ENCODE data around the gene ANKS3.

ANKS3 gene

DNA sequence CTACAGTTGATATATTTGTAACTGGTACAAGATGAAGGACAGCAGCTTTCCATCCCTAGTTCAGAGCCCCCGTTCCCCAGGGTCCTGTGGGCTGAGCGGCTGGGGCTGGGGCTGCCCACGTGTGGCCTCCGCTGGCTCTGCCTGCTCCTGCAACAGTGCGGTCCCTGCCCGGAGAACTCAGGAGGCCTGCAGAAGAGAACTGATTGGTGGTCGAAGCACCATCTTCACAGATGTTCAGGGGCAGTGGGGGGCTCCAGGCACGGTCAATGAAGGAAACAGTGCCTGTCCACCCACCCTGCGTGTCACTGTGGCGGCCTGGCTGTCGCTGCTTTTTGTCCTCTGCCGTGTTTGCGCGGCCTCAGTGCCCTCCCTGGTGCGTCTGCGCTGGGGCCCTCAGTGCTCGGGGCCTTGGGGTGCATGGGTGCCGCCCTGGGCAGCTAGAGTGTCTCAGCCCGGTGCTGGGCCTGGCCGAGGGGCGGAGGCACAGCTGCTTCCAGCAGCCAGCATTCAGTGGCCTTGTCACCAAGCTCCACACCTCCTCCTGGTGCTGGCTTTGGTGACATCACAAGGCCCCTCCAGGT is 44.9 kb downstream of the ANKS3 start:
- no peaks in the 10 kb centered on the region for H3K9me3 ChIP-seq (ENCODE audit: control extremely low read depth in 1 of 5, control insufficient read depth in 4 of 5, insufficient read depth in 2 of 5, low read depth in 1 of 5, low read length in 4 of 5)
- H3K27ac ChIP-seq (ENCODE audit: insufficient read depth in 1 of 2, low read depth in 1 of 2, low read length in 2 of 2, poor library complexity in 1 of 2, severe bottlenecking in 2 of 2) = no peak overlapping the region
- ChIA-PET CTCF (no interaction called here), POLR2A (no interaction called here)
- H3K4me1 ChIP-seq (ENCODE audit: control extremely low read depth in 1 of 4, control insufficient read depth in 4 of 4, insufficient read depth in 4 of 4, low read length in 3 of 4) = peaks cover 0 to 19% (median 13%) of the 10 kb centered on the region in 4 experiments
- 96% methylated on average over 19 of the region's 21 CpGs for WGBS (ENCODE audit: insufficient coverage)
- H3K36me3 ChIP-seq (ENCODE audit: control insufficient read depth in 4 of 4, insufficient read depth in 4 of 4, low read length in 3 of 4) = peaks cover 5 to 59% (median 40%) of the 10 kb centered on the region in 4 experiments
- H3K27me3 ChIP-seq (replicated peaks in 2 of 5; ENCODE audit: control insufficient read depth in 4 of 5, insufficient read depth in 5 of 5, low read length in 4 of 5) = no peaks in the 10 kb centered on the region
- no peak for DNase-seq
- no peak overlapping the region for H3K4me3 ChIP-seq (ENCODE audit: control insufficient read depth in 1 of 7, extremely low read depth in 1 of 7, insufficient read depth in 4 of 7, low read depth in 2 of 7, low read length in 6 of 7)

DNA sequence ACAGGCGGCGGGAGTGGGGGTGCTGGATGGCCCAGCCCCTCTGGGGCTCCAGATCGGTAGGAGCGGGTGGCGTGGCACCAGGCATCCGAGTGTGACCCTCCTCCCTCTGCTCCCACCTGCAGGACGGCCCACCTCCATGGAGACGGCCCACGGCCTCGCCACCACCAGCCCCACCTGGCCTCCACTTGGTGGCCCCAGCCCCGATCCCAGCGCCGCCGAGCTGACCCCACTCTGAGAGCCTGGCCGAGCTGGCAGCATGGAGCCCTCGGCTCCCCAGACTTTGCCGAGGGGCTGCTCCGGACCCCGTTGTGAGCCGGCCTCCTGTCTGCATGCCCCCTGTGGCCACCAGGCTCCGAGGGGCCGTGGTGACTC is 45.4 kb downstream of the ANKS3 start:
- CTCF ChIA-PET = no interaction called here
- no peaks in the 10 kb centered on the region for H3K9me3 ChIP-seq (ENCODE audit: control extremely low read depth in 1 of 5, control insufficient read depth in 4 of 5, insufficient read depth in 2 of 5, low read depth in 1 of 5, low read length in 4 of 5)
- DNase-seq = no peak
- no peak overlapping the region for H3K4me3 ChIP-seq (ENCODE audit: control insufficient read depth in 1 of 7, extremely low read depth in 1 of 7, insufficient read depth in 4 of 7, low read depth in 2 of 7, low read length in 6 of 7)
- H3K36me3 ChIP-seq (ENCODE audit: control insufficient read depth in 4 of 4, insufficient read depth in 4 of 4, low read length in 3 of 4) = peaks cover 5 to 63% (median 44%) of the 10 kb centered on the region in 4 experiments
- peaks cover 0 to 19% (median 12%) of the 10 kb centered on the region in 4 experiments for H3K4me1 ChIP-seq (ENCODE audit: control extremely low read depth in 1 of 4, control insufficient read depth in 4 of 4, insufficient read depth in 4 of 4, low read length in 3 of 4)
- no peaks in the 10 kb centered on the region for H3K27me3 ChIP-seq (replicated peaks in 2 of 5; ENCODE audit: control insufficient read depth in 4 of 5, insufficient read depth in 5 of 5, low read length in 4 of 5)
- WGBS (ENCODE audit: insufficient coverage) = 99% methylated on average over 10 of the region's 22 CpGs
- POLR2A ChIA-PET = no interaction called here
- H3K27ac ChIP-seq (ENCODE audit: insufficient read depth in 1 of 2, low read depth in 1 of 2, low read length in 2 of 2, poor library complexity in 1 of 2, severe bottlenecking in 2 of 2) = no peak overlapping the region

DNA sequence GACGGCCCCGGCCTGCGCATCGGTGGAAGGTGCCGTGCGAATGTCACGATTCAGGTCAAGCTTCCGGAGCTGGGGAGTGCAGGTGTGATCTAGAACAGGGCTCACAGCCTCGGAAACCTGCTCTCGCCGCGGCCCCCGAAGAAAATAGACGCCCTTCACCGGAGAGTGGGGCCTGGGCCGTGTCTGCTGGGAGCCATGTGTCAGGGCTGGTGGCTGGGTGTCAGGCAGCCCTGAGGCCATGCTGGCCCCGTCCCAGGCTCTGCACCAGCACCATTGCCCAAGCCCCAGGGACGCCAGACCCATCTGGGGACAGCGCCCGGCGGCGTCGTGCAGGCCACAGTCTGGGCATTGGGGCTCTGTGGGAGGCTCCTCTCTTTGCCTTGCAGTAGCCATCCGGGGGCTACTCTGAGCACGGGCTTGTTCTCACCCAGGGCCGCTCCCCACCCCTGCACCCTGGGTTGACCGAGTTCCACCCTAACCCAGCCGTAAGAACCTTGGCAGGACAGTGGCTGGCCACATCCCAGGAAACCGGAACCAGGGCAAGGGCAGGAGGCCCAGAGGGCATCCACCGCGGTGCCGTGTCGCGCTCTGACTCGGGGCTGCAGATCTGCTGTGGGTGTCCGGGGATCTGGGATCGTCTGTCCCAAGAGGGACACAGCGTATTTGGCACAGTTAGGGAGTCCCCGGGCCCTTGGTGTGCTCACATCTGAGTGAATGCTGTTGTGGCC is 46.0 kb downstream of the ANKS3 start:
- ChIA-PET CTCF (no interaction called here), POLR2A (no interaction called here)
- Histone ChIP-seq H3K36me3 (ENCODE audit: control insufficient read depth in 4 of 4, insufficient read depth in 4 of 4, low read length in 3 of 4) (peaks cover 5 to 69% (median 47%) of the 10 kb centered on the region in 4 experiments), H3K27ac (ENCODE audit: insufficient read depth in 1 of 2, low read depth in 1 of 2, low read length in 2 of 2, poor library complexity in 1 of 2, severe bottlenecking in 2 of 2) (no peak overlapping the region), H3K9me3 (ENCODE audit: control extremely low read depth in 1 of 5, control insufficient read depth in 4 of 5, insufficient read depth in 2 of 5, low read depth in 1 of 5, low read length in 4 of 5) (no peaks in the 10 kb centered on the region), H3K4me1 (ENCODE audit: control extremely low read depth in 1 of 4, control insufficient read depth in 4 of 4, insufficient read depth in 4 of 4, low read length in 3 of 4) (peaks cover 0 to 18% (median 10%) of the 10 kb centered on the region in 4 experiments), H3K27me3 (replicated peaks in 2 of 5; ENCODE audit: control insufficient read depth in 4 of 5, insufficient read depth in 5 of 5, low read length in 4 of 5) (no peaks in the 10 kb centered on the region), H3K4me3 (ENCODE audit: control insufficient read depth in 1 of 7, extremely low read depth in 1 of 7, insufficient read depth in 4 of 7, low read depth in 2 of 7, low read length in 6 of 7) (no peak overlapping the region)
- 97% methylated on average over 32 of the region's 39 CpGs for WGBS (ENCODE audit: insufficient coverage)
- no peak for DNase-seq

DNA sequence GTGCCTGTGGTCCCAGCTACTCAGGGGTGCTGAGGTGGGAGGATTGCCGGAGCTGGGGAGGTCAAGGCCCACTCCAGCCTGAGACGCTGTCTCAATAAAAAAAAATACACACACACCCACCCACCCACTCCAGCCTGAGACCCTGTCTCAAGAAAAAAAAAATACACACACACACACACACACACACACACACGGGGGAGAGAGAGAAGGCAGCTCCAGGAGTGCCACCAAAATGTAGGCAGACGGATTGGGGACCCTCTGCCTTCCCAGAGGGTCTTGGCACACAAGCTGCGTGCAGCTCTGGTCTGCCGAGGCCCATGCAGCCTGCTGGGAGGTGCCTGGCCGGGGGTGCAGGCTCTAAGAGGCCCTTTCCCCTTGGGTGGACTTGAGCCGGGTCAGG is 46.7 kb downstream of the ANKS3 start:
- CTCF ChIA-PET = interaction anchor here (1.8 kb wide), 1 partner anchor 8 kb away, joined by 5 read pairs; no protein-coding TSS in a partner anchor
- no peaks in the 10 kb centered on the region for H3K9me3 ChIP-seq (ENCODE audit: control extremely low read depth in 1 of 5, control insufficient read depth in 4 of 5, insufficient read depth in 2 of 5, low read depth in 1 of 5, low read length in 4 of 5)
- no peak for DNase-seq
- no peak overlapping the region for H3K4me3 ChIP-seq (ENCODE audit: control insufficient read depth in 1 of 7, extremely low read depth in 1 of 7, insufficient read depth in 4 of 7, low read depth in 2 of 7, low read length in 6 of 7)
- WGBS (ENCODE audit: insufficient coverage) = 100% methylated on average over 5 of the region's 8 CpGs
- peaks cover 5 to 76% (median 52%) of the 10 kb centered on the region in 4 experiments for H3K36me3 ChIP-seq (ENCODE audit: control insufficient read depth in 4 of 4, insufficient read depth in 4 of 4, low read length in 3 of 4)
- no peak overlapping the region for H3K27ac ChIP-seq (ENCODE audit: insufficient read depth in 1 of 2, low read depth in 1 of 2, low read length in 2 of 2, poor library complexity in 1 of 2, severe bottlenecking in 2 of 2)
- peaks cover 0 to 11% (median 5%) of the 10 kb centered on the region in 4 experiments for H3K4me1 ChIP-seq (ENCODE audit: control extremely low read depth in 1 of 4, control insufficient read depth in 4 of 4, insufficient read depth in 4 of 4, low read length in 3 of 4)
- POLR2A ChIA-PET = no interaction called here
- H3K27me3 ChIP-seq (replicated peaks in 2 of 5; ENCODE audit: control insufficient read depth in 4 of 5, insufficient read depth in 5 of 5, low read length in 4 of 5) = no peaks in the 10 kb centered on the region

DNA sequence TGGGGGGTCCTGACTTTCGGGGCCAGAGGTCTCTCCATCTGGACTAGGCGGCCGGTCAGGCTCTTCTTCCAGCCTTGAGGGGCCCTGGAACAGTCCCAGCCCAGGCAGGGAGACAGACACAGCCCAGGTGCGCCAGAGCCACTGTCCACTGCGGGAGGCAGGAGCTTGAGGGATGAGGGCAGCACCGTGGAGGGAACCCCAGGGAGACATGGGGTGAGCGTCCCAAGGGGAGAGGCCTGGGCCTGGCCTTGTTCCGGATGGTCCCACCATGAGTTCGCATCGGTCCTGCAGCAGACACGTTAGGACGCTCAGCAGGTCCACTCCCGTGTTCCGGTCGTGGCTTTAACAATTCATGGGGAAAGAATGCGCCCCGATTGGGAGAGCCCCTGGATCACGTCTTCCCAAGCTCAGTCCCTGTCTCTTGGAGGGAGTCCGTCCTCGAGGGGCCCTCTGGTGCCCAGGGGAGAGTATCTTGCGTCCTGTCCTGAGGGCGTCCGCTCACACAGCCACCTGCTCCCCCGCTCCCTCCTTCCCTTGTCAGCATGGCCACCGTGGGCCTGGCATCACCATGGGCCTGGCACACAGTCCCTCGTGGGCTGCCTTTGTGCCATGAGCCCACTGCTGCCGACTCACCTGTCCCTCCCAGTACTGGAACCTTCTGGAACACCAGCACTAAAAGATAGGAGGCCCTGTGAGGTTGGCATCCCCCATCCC is 47.4 kb downstream of the ANKS3 start:
- ChIA-PET CTCF (interaction anchor here (1.2 to 1.8 kb wide), 2 partner anchors 9 to 63 kb away, joined by 3 to 5 read pairs; no protein-coding TSS in a partner anchor), POLR2A (interaction anchor here (0.9 kb wide), 1 partner anchor 180 kb away, joined by 3 read pairs; no protein-coding TSS in a partner anchor)
- 97% methylated on average over 25 of the region's 27 CpGs for WGBS (ENCODE audit: insufficient coverage)
- Histone ChIP-seq H3K4me3 (ENCODE audit: control insufficient read depth in 1 of 7, extremely low read depth in 1 of 7, insufficient read depth in 4 of 7, low read depth in 2 of 7, low read length in 6 of 7) (no peak overlapping the region), H3K9me3 (ENCODE audit: control extremely low read depth in 1 of 5, control insufficient read depth in 4 of 5, insufficient read depth in 2 of 5, low read depth in 1 of 5, low read length in 4 of 5) (no peaks in the 10 kb centered on the region), H3K27ac (ENCODE audit: insufficient read depth in 1 of 2, low read depth in 1 of 2, low read length in 2 of 2, poor library complexity in 1 of 2, severe bottlenecking in 2 of 2) (no peak overlapping the region), H3K4me1 (ENCODE audit: control extremely low read depth in 1 of 4, control insufficient read depth in 4 of 4, insufficient read depth in 4 of 4, low read length in 3 of 4) (peaks cover 0 to 5% (median 2%) of the 10 kb centered on the region in 4 experiments), H3K27me3 (replicated peaks in 2 of 5; ENCODE audit: control insufficient read depth in 4 of 5, insufficient read depth in 5 of 5, low read length in 4 of 5) (no peaks in the 10 kb centered on the region), H3K36me3 (ENCODE audit: control insufficient read depth in 4 of 4, insufficient read depth in 4 of 4, low read length in 3 of 4) (peaks cover 5 to 83% (median 57%) of the 10 kb centered on the region in 4 experiments)
- no peak for DNase-seq

DNA sequence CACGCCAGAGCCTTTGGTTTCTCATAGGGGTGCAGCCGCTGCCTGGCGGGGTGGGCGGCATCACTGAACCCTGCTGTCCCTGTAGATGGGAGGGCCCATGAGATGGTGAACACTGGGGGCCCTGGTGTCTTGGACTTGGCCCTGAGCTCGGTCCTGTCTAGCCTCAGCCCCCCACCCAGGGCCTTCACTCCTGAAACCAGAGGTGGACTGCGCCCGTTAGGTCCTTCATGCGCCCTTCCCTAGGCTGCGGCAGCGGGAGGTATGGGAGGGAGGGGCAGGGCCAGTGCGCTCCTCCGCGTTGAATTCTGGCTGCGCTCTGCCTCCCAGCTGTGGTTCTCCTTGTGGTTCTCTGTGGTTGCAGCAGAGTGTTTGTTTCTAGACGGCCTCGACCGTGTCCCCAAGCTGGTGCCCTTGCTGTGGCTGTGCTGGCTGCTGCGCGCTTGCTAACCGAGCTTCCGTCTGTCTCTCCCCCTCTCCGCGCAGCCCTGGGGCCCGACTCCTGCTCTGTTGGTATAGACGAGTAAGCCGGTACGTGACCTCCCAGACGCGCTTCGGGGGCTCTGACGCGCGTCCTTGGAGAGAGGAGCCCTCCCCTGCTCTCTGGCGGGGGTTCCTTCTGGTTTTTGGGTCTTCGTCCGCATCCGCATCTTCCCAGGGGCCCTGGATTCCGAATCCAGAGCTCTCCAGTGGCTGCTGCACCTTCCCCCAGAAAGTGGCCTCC is 48.1 kb downstream of the ANKS3 start:
- H3K4me1 ChIP-seq (ENCODE audit: control extremely low read depth in 1 of 4, control insufficient read depth in 4 of 4, insufficient read depth in 4 of 4, low read length in 3 of 4) = peaks cover 0 to 5% (median 2%) of the 10 kb centered on the region in 4 experiments
- no peak for DNase-seq
- CTCF ChIA-PET = interaction anchor here (1.2 to 1.8 kb wide), 2 partner anchors 10 to 63 kb away, joined by 3 to 5 read pairs; no protein-coding TSS in a partner anchor
- no peaks in the 10 kb centered on the region for H3K9me3 ChIP-seq (ENCODE audit: control extremely low read depth in 1 of 5, control insufficient read depth in 4 of 5, insufficient read depth in 2 of 5, low read depth in 1 of 5, low read length in 4 of 5)
- H3K4me3 ChIP-seq (ENCODE audit: control insufficient read depth in 1 of 7, extremely low read depth in 1 of 7, insufficient read depth in 4 of 7, low read depth in 2 of 7, low read length in 6 of 7) = no peak overlapping the region
- H3K36me3 ChIP-seq (ENCODE audit: control insufficient read depth in 4 of 4, insufficient read depth in 4 of 4, low read length in 3 of 4) = peaks cover 5 to 90% (median 64%) of the 10 kb centered on the region in 4 experiments
- POLR2A ChIA-PET = interaction anchor here (0.9 kb wide), 1 partner anchor 179 kb away, joined by 3 read pairs; no protein-coding TSS in a partner anchor
- no peak overlapping the region for H3K27ac ChIP-seq (ENCODE audit: insufficient read depth in 1 of 2, low read depth in 1 of 2, low read length in 2 of 2, poor library complexity in 1 of 2, severe bottlenecking in 2 of 2)
- no peaks in the 10 kb centered on the region for H3K27me3 ChIP-seq (replicated peaks in 2 of 5; ENCODE audit: control insufficient read depth in 4 of 5, insufficient read depth in 5 of 5, low read length in 4 of 5)
- 98% methylated on average over 28 of the region's 38 CpGs for WGBS (ENCODE audit: insufficient coverage)

Measured in common myeloid progenitor, CD34-positive (primary cell).